Vagina (tissue), 2 donors: Measurements from ENCODE around the gene UST.

Source experiments
- CTCF ChIP-seq, 3 experiments: fragments of 450-650 bp in 2 of 3; fragments of 200-600 bp in 1 of 3; sonication (generic) in 1 of 3; IDR thresholded peaks; one replicate each; pipeline ENCODE4 v1.5.1; 2017 to 2019; ENCODE audit warnings: antibody characterized with exemption in 3 of 3, mild to moderate bottlenecking in 2 of 3, moderate library complexity in 2 of 3
- POLR2A ChIP-seq, 2 donors: fragments of 450-650 bp; IDR thresholded peaks; one replicate each; pipeline ENCODE4 v1.6.1; 2017; ENCODE audit warnings: antibody characterized with exemption in 2 of 2, mild to moderate bottlenecking in 2 of 2, moderate library complexity in 2 of 2
- POLR2AphosphoS5 ChIP-seq, 2 donors: sonication (generic); formaldehyde crosslinking; IDR thresholded peaks; one replicate each; pipeline ENCODE4 v1.9.0; 2017; ENCODE audit warnings: antibody characterized with exemption in 2 of 2, mild to moderate bottlenecking in 2 of 2, low read depth in 1 of 2; ENCODE audit not compliant: insufficient read depth in 1 of 2

- TF ChIP-seq CTCF (IDR thresholded peaks at IDR 0.05) (no peak), POLR2AphosphoS5 (IDR thresholded peaks at IDR 0.05; ENCODE audit: insufficient read depth in 1 of 2, low read depth in 1 of 2) (no peak), POLR2A (IDR thresholded peaks at IDR 0.05) (no peak)
These were observed 317.8 kb downstream of the UST start for GRCh38 chr6:149064660-149065015.
